ENCODE data around the gene SHANK1.

The SHANK1 gene

GRCh38 chr19:50673118-50673517 is 46.5 kb downstream of the SHANK1 start:
- H3K9ac ChIP-seq (ENCODE audit: low read length): no peak overlapping the region

DNA sequence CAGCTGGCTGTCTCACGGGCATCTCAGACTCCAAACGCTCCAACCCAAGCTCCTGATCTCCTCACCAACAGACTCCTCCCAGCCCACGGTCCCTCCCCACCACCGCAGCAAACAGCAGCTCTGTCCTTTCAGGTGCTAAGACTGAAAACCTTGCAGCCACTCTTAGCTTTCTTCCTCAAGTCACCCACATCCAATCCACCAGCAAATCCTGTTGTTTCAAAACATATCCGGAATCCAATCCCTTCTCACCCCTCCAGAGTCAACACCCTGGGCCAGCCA is 49.6 kb downstream of the SHANK1 start:
- Histone ChIP-seq H3K9me3 (ENCODE audit: insufficient read depth, low read length) (no peaks in the 10 kb centered on the region), H3K9me2 (replicated peaks; ENCODE audit: insufficient read depth, low read length) (no peaks in the 10 kb centered on the region), H3K36me3 (ENCODE audit: low read length) (no peaks in the 10 kb centered on the region), H3K79me2 (ENCODE audit: insufficient read depth, low read length) (no peaks in the 10 kb centered on the region), H2AFZ (ENCODE audit: low read depth, low read length, severe bottlenecking) (no peak overlapping the region), H3K4me3 (ENCODE audit: insufficient read depth, low read length, poor library complexity, severe bottlenecking) (no peak overlapping the region), H3K4me2 (ENCODE audit: low read depth, low read length, poor library complexity, severe bottlenecking) (no peak overlapping the region), H3K27ac (ENCODE audit: low read depth, low read length) (no peak overlapping the region), H3F3A (ENCODE audit: insufficient read depth) (no peaks in the 10 kb centered on the region), H3K27me3 (ENCODE audit: low read length) (no peaks in the 10 kb centered on the region), H3K9ac (ENCODE audit: low read length) (no peak overlapping the region), H4K20me1 (ENCODE audit: low read depth, low read length) (no peaks in the 10 kb centered on the region)
- TF ChIP-seq EZH2phosphoT487 (conservative IDR thresholded peaks at IDR 0.05; ENCODE audit: low read length): no peak
- TF ChIP-seq, protein P1, sequence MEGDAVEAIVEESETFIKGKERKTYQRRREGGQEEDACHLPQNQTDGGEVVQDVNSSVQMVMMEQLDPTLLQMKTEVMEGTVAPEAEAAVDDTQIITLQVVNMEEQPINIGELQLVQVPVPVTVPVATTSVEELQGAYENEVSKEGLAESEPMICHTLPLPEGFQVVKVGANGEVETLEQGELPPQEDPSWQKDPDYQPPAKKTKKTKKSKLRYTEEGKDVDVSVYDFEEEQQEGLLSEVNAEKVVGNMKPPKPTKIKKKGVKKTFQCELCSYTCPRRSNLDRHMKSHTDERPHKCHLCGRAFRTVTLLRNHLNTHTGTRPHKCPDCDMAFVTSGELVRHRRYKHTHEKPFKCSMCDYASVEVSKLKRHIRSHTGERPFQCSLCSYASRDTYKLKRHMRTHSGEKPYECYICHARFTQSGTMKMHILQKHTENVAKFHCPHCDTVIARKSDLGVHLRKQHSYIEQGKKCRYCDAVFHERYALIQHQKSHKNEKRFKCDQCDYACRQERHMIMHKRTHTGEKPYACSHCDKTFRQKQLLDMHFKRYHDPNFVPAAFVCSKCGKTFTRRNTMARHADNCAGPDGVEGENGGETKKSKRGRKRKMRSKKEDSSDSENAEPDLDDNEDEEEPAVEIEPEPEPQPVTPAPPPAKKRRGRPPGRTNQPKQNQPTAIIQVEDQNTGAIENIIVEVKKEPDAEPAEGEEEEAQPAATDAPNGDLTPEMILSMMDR (IDR thresholded peaks at IDR 0.05; ENCODE audit: insufficient read depth, low read length, poor library complexity, severe bottlenecking): no peak

More at GRCh38 chr19:50673118-50673517, 46.5 kb downstream of the SHANK1 start:
- H3K79me2 ChIP-seq (ENCODE audit: insufficient read depth, low read length): no peaks in the 10 kb centered on the region
- H3F3A ChIP-seq (ENCODE audit: insufficient read depth): no peaks in the 10 kb centered on the region
- H4K20me1 ChIP-seq (ENCODE audit: low read depth, low read length): no peaks in the 10 kb centered on the region
- TF ChIP-seq, protein P1 (IDR thresholded peaks at IDR 0.05; ENCODE audit: insufficient read depth, low read length, poor library complexity, severe bottlenecking): no peak
- no peak for TF ChIP-seq EZH2phosphoT487 (conservative IDR thresholded peaks at IDR 0.05; ENCODE audit: low read length)
- no peaks in the 10 kb centered on the region for H3K27me3 ChIP-seq (ENCODE audit: low read length)
- H3K4me2 ChIP-seq (ENCODE audit: low read depth, low read length, poor library complexity, severe bottlenecking): no peak overlapping the region
- H3K9me2 ChIP-seq (replicated peaks; ENCODE audit: insufficient read depth, low read length): no peaks in the 10 kb centered on the region
- no peak overlapping the region for H3K4me3 ChIP-seq (ENCODE audit: insufficient read depth, low read length, poor library complexity, severe bottlenecking)
- H3K27ac ChIP-seq (ENCODE audit: low read depth, low read length): no peak overlapping the region
- no peak overlapping the region for H2AFZ ChIP-seq (ENCODE audit: low read depth, low read length, severe bottlenecking)
- H3K36me3 ChIP-seq (ENCODE audit: low read length): no peaks in the 10 kb centered on the region
- H3K9me3 ChIP-seq (ENCODE audit: insufficient read depth, low read length): no peaks in the 10 kb centered on the region

DNA sequence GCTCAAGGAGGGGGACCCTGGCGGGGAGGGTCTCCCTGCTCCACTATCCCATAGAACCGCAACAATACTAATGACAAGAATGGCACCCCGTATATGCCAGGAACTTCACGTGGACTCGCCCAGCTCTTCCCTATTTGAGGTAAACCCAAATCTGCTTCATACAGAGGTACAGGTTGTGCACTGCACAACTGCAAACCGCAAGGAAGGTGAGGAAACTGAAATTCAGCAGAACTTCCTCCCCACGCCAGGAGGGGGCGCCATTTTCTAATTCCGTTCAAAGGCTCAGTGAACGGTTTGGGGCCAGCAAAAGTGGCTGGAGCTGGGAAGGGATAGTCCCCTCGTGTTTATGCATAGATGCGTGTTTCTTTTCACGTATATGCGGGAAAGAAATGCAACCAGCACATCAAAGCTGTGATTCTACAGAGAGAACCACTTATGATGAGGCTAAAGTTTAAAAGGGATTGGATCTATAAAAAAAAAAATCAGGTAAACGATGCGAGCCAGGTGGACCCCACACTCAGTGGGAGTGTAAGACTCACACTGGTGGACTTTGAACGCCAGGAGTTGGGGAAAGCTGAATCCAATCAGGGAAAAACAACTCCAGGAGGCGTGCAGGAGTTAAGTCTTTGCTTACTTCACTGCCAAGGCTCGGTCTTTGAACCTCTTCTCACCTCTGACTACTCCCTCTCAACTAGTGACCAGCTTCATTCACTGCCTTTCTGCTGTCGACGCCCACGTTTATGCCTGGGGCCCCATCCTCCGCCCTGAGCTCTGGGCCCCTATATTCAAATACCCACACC is 50.1 kb downstream of the SHANK1 start:
- H3K9me3 ChIP-seq (ENCODE audit: insufficient read depth, low read length): no peaks in the 10 kb centered on the region
- no peaks in the 10 kb centered on the region for H3K27me3 ChIP-seq (ENCODE audit: low read length)
- TF ChIP-seq, protein P1 (IDR thresholded peaks at IDR 0.05; ENCODE audit: insufficient read depth, low read length, poor library complexity, severe bottlenecking): peak; percentile 58
- no peak for TF ChIP-seq EZH2phosphoT487 (conservative IDR thresholded peaks at IDR 0.05; ENCODE audit: low read length)
- no peak overlapping the region for H3K4me2 ChIP-seq (ENCODE audit: low read depth, low read length, poor library complexity, severe bottlenecking)
- no peak overlapping the region for H3K9ac ChIP-seq (ENCODE audit: low read length)
- H3K4me3 ChIP-seq (ENCODE audit: insufficient read depth, low read length, poor library complexity, severe bottlenecking): no peak overlapping the region
- no peaks in the 10 kb centered on the region for H4K20me1 ChIP-seq (ENCODE audit: low read depth, low read length)
- H3F3A ChIP-seq (ENCODE audit: insufficient read depth): no peaks in the 10 kb centered on the region
- H3K36me3 ChIP-seq (ENCODE audit: low read length): no peaks in the 10 kb centered on the region
- no peaks in the 10 kb centered on the region for H3K79me2 ChIP-seq (ENCODE audit: insufficient read depth, low read length)
- H2AFZ ChIP-seq (ENCODE audit: low read depth, low read length, severe bottlenecking): no peak overlapping the region
- no peak overlapping the region for H3K27ac ChIP-seq (ENCODE audit: low read depth, low read length)
- no peaks in the 10 kb centered on the region for H3K9me2 ChIP-seq (replicated peaks; ENCODE audit: insufficient read depth, low read length)

Measured in SU-DHL-6 (cell line).